Neuronal stem cell (in vitro differentiated cells): Measurements from ENCODE around the gene LRRTM4.

ENCODE experiments used
- DNase-seq: peaks from one replicate; pipeline ENCODE4 v3.0.0-alpha.2; 2013; ENCODE audit warnings: low spot score
- H2AFZ ChIP-seq: one replicate; pipeline ENCODE4 v1.6.1; 2013; ENCODE audit warnings: mild to moderate bottlenecking, low read length, inconsistent platforms
- H2AK5ac ChIP-seq: 2 replicates; pipeline ENCODE4 v1.6.1; 2013; ENCODE audit warnings: low read depth, mild to moderate bottlenecking, inconsistent platforms, low read length, moderate library complexity, mixed read lengths
- H2BK120ac ChIP-seq: 2 replicates; pipeline ENCODE4 v1.6.1; 2013; ENCODE audit warnings: low read depth, mild to moderate bottlenecking, inconsistent platforms, low read length, moderate library complexity, mixed read lengths
- H2BK12ac ChIP-seq: one replicate; pipeline ENCODE4 v1.6.1; 2013; ENCODE audit warnings: low read length, inconsistent platforms
- H2BK15ac ChIP-seq: 2 replicates; pipeline ENCODE4 v1.6.1; 2013; ENCODE audit warnings: mild to moderate bottlenecking, low read length, inconsistent platforms, mixed read lengths
- H2BK5ac ChIP-seq: one replicate; pipeline ENCODE4 v1.6.1; 2013; ENCODE audit warnings: inconsistent platforms, mild to moderate bottlenecking, low read length, moderate library complexity
- H3K14ac ChIP-seq: one replicate; pipeline ENCODE4 v1.6.1; 2013; ENCODE audit warnings: low read length, inconsistent platforms
- H3K18ac ChIP-seq: 2 replicates; pipeline ENCODE4 v1.6.1; 2013; ENCODE audit warnings: low read length, inconsistent platforms
- H3K23ac ChIP-seq: 2 replicates; pipeline ENCODE4 v1.6.1; 2013; ENCODE audit warnings: low read depth, mild to moderate bottlenecking, mixed read lengths, low read length, inconsistent platforms; ENCODE audit not compliant: poor library complexity
- H3K27ac ChIP-seq: replicated peaks from 3 replicates; pipeline ENCODE4 v1.5.1; 2013; ENCODE audit warnings: low read length, inconsistent platforms
- H3K27me3 ChIP-seq, 3 experiments: 2 replicates each; pipeline ENCODE4 v1.6.1; 2013; ENCODE audit warnings: low read length in 3 of 3, mild to moderate bottlenecking in 2 of 3, inconsistent platforms in 1 of 3, low read depth in 1 of 3, mixed read lengths in 1 of 3, moderate library complexity in 1 of 3; ENCODE audit not compliant: control insufficient read depth in 3 of 3, insufficient read depth in 3 of 3
- H3K36me3 ChIP-seq, 2 donors: replicated peaks in 1 of 2; 2 replicates each; pipeline ENCODE4 v1.6.1; 2013; ENCODE audit warnings: low read length in 2 of 2; ENCODE audit not compliant: control insufficient read depth in 2 of 2, insufficient read depth in 2 of 2
- H3K4ac ChIP-seq: 2 replicates; pipeline ENCODE4 v1.6.1; 2013; ENCODE audit warnings: inconsistent platforms, mild to moderate bottlenecking, low read length, moderate library complexity
- H3K4me1 ChIP-seq, 2 donors: 1 replicate in 1 of 2; 2 replicates in 1 of 2; pipeline ENCODE4 v1.6.1; 2013; ENCODE audit warnings: low read length in 2 of 2, low read depth in 1 of 2; ENCODE audit not compliant: control insufficient read depth in 2 of 2, insufficient read depth in 1 of 2
- H3K4me2 ChIP-seq: one replicate; pipeline ENCODE4 v1.6.1; 2013; ENCODE audit warnings: mild to moderate bottlenecking, low read length, inconsistent platforms; ENCODE audit not compliant: insufficient read depth, poor library complexity, severe bottlenecking
- H3K4me3 ChIP-seq, 2 donors: 2 replicates each; pipeline ENCODE4 v1.5.1; 2013; ENCODE audit warnings: low read length in 2 of 2, mild to moderate bottlenecking in 2 of 2, inconsistent platforms in 1 of 2, moderate library complexity in 1 of 2
- H3K79me1 ChIP-seq: one replicate; pipeline ENCODE4 v1.6.1; 2013; ENCODE audit warnings: low read depth, mild to moderate bottlenecking, inconsistent platforms, low read length, moderate library complexity
- H3K9ac ChIP-seq: one replicate; pipeline ENCODE4 v1.6.1; 2013; ENCODE audit warnings: mild to moderate bottlenecking, low read depth, low read length, inconsistent platforms; ENCODE audit not compliant: poor library complexity
- H3K9me3 ChIP-seq, 2 donors: replicated peaks in 1 of 2; 2 replicates each; pipeline versions ENCODE3 to v1.6.1; 2013; ENCODE audit warnings: low read length in 2 of 2, mild to moderate bottlenecking in 2 of 2, inconsistent platforms in 1 of 2, low read depth in 1 of 2, mixed read lengths in 1 of 2, moderate library complexity in 1 of 2; ENCODE audit not compliant: control insufficient read depth in 2 of 2, insufficient read depth in 1 of 2
- H4K8ac ChIP-seq: one replicate; pipeline ENCODE4 v1.6.1; 2013; ENCODE audit warnings: low read depth, mild to moderate bottlenecking, inconsistent platforms, low read length, moderate library complexity
- H4K91ac ChIP-seq: one replicate; pipeline ENCODE4 v1.6.1; 2013; ENCODE audit warnings: low read length, low read depth, mild to moderate bottlenecking, inconsistent platforms; ENCODE audit not compliant: poor library complexity
- WGBS, 2 donors: extraction: QIAGEN DNeasy Blood & Tissue Kit; methylation state at CpG; one replicate each; pipeline ENCODE4 v1.1.7; 2013; ENCODE audit warnings: missing lambda C conversion rate in 2 of 2, mixed read lengths in 1 of 2; ENCODE audit not compliant: insufficient read length in 2 of 2, insufficient replicate concordance in 1 of 2; ENCODE audit errors: extremely low coverage in 2 of 2; 5-methylcytosine and 5-hydroxymethylcytosine counted together

LRRTM4 gene

GRCh38 chr2:77086478-77086877, 435.7 kb downstream of the LRRTM4 start:
- Histone ChIP-seq H3K79me1 (no peaks in the 10 kb centered on the region), H3K4ac (no peak overlapping the region), H3K23ac (no peak overlapping the region), H3K9ac (no peak overlapping the region), H2BK5ac (no peak overlapping the region), H3K9me3 (no peaks in the 10 kb centered on the region), H3K27ac (no peak overlapping the region), H3K18ac (no peak overlapping the region), H4K8ac (no peak overlapping the region), H3K4me2 (no peak overlapping the region), H2BK15ac (no peak overlapping the region), H4K91ac (no peak overlapping the region), H3K4me3 (no peak overlapping the region), H3K14ac (no peak overlapping the region), H2BK120ac (no peak overlapping the region), H3K36me3 (no peaks in the 10 kb centered on the region), H3K27me3 (peaks cover 0 to 8% (median 0%) of the 10 kb centered on the region in 3 experiments), H2AFZ (no peak overlapping the region), H2AK5ac (no peak overlapping the region), H3K4me1 (peaks cover 0 to 2% of the 10 kb centered on the region in 2 donors), H2BK12ac (no peak overlapping the region)
- DNase-seq, result no peak
- WGBS, 2 donors, result no CpG with 5 or more reads among the region's 8 CpGs

- DNase-seq, result no peak
- no peak overlapping the region for H4K8ac ChIP-seq
- no peak overlapping the region for H3K23ac ChIP-seq
- H3K9ac ChIP-seq, result no peak overlapping the region
- H3K4ac ChIP-seq, result no peak overlapping the region
- H2AFZ ChIP-seq, result no peak overlapping the region
- H3K4me1 ChIP-seq, result peaks cover 0 to 2% of the 10 kb centered on the region in 2 donors
- no peak overlapping the region for H3K18ac ChIP-seq
- no peak overlapping the region for H2AK5ac ChIP-seq
- H4K91ac ChIP-seq, result no peak overlapping the region
- H2BK12ac ChIP-seq, result no peak overlapping the region
- H2BK15ac ChIP-seq, result no peak overlapping the region
- H3K27me3 ChIP-seq, result peaks cover 0 to 8% (median 0%) of the 10 kb centered on the region in 3 experiments
- H3K14ac ChIP-seq, result no peak overlapping the region
- H3K9me3 ChIP-seq, result no peaks in the 10 kb centered on the region
- WGBS, 2 donors, result no CpG with 5 or more reads among the region's 2 CpGs
- H2BK120ac ChIP-seq, result no peak overlapping the region
- no peaks in the 10 kb centered on the region for H3K36me3 ChIP-seq
- no peak overlapping the region for H3K4me3 ChIP-seq
- H3K4me2 ChIP-seq, result no peak overlapping the region
- H3K27ac ChIP-seq, result no peak overlapping the region
- H3K79me1 ChIP-seq, result no peaks in the 10 kb centered on the region
- H2BK5ac ChIP-seq, result no peak overlapping the region
Measured at GRCh38 chr2:77086051-77086450, 436.1 kb downstream of the LRRTM4 start.

- Histone ChIP-seq H2AK5ac (no peak overlapping the region), H3K27me3 (peaks cover 0 to 8% (median 0%) of the 10 kb centered on the region in 3 experiments), H3K9me3 (no peaks in the 10 kb centered on the region), H3K18ac (no peak overlapping the region), H2AFZ (no peak overlapping the region), H3K4me1 (peaks cover 0 to 2% of the 10 kb centered on the region in 2 donors), H3K4me3 (no peak overlapping the region), H2BK15ac (no peak overlapping the region), H4K8ac (no peak overlapping the region), H4K91ac (no peak overlapping the region), H3K27ac (no peak overlapping the region), H3K36me3 (no peaks in the 10 kb centered on the region), H3K4ac (no peak overlapping the region), H2BK120ac (no peak overlapping the region), H3K14ac (no peak overlapping the region), H3K23ac (no peak overlapping the region), H2BK5ac (no peak overlapping the region), H3K79me1 (no peaks in the 10 kb centered on the region), H3K4me2 (no peak overlapping the region), H2BK12ac (no peak overlapping the region), H3K9ac (no peak overlapping the region)
- no peak for DNase-seq
- WGBS, 2 donors, result no CpG with 5 or more reads among the region's 3 CpGs
Measured at GRCh38 chr2:77085561-77085960, 436.6 kb downstream of the LRRTM4 start.

GRCh38 chr2:77081597-77081996, 440.6 kb downstream of the LRRTM4 start:
- Histone ChIP-seq H3K18ac (no peak overlapping the region), H2AK5ac (no peak overlapping the region), H3K27ac (no peak overlapping the region), H2BK15ac (no peak overlapping the region), H4K8ac (no peak overlapping the region), H2BK5ac (no peak overlapping the region), H3K4me2 (no peak overlapping the region), H3K27me3 (no peaks in the 10 kb centered on the region), H2BK12ac (no peak overlapping the region), H3K23ac (no peak overlapping the region), H3K36me3 (no peaks in the 10 kb centered on the region), H3K4me1 (no peaks in the 10 kb centered on the region), H3K4me3 (no peak overlapping the region), H2BK120ac (no peak overlapping the region), H3K79me1 (no peaks in the 10 kb centered on the region), H3K9me3 (no peaks in the 10 kb centered on the region), H3K4ac (no peak overlapping the region), H2AFZ (no peak overlapping the region), H3K14ac (no peak overlapping the region), H4K91ac (no peak overlapping the region), H3K9ac (no peak overlapping the region)
- no peak for DNase-seq
- no CpG with 5 or more reads among the region's 2 CpGs for WGBS, 2 donors
